K562 (cell line): ENCODE data around the gene ZER1. TPM values are rescaled to one million over a fixed set of nuclear protein-coding genes. Genes with fewer than 3 reads are reported as not detected.

Experiments used
- BRCA1 ChIP-seq, 2 experiments: fragments of 450-650 bp in 1 of 2; sonication (generic) in 1 of 2; formaldehyde crosslinking in 1 of 2; IDR thresholded peaks; 2 replicates each; pipeline versions ENCODE4 v1.5.0 to v1.6.1; 2017 to 2020; ENCODE audit warnings: mild to moderate bottlenecking in 1 of 2, missing genetic modification reagents in 1 of 2
- CHCHD3 ChIP-seq: fragments of 250-450 bp; sonication (Bioruptor Pico); IDR thresholded peaks from 2 replicates; pipeline ENCODE4 v2.1.2; 2022; ENCODE audit warnings: mild to moderate bottlenecking
- CREB5 ChIP-seq: fragments of 250-450 bp; sonication (Bioruptor Pico); IDR thresholded peaks from 2 replicates; pipeline ENCODE4 v1.5.0; 2020; ENCODE audit warnings: mild to moderate bottlenecking
- DDX20 ChIP-seq: fragments of 450-650 bp; IDR thresholded peaks from 2 replicates; pipeline ENCODE4 v1.6.1; 2016; ENCODE audit warnings: missing genetic modification characterization, low read depth, mild to moderate bottlenecking, missing compliant biosample characterization, moderate library complexity
- E2F5 ChIP-seq: sonication (generic); formaldehyde crosslinking; IDR thresholded peaks from 2 replicates; pipeline ENCODE4 v1.8.0; 2022; ENCODE audit warnings: mild to moderate bottlenecking, missing genetic modification reagents
- PBX2 ChIP-seq, 2 experiments: IDR thresholded peaks in 1 of 2; conservative IDR thresholded peaks in 1 of 2; 2 replicates each; pipeline ENCODE4 v1.6.1; 2016; ENCODE audit warnings: low read depth in 2 of 2, mild to moderate bottlenecking in 1 of 2, missing compliant biosample characterization in 1 of 2, missing genetic modification characterization in 1 of 2, moderate library complexity in 1 of 2
- PRDM10 ChIP-seq: fragments of 450-650 bp; IDR thresholded peaks from 2 replicates; pipeline ENCODE4 v1.6.1; 2018; ENCODE audit not compliant: partially characterized antibody
- SAP30 ChIP-seq: fragments of 200-600 bp; sonication (generic); IDR thresholded peaks from 2 replicates; pipeline ENCODE4 v1.6.1; 2012; ENCODE audit warnings: borderline replicate concordance, low read depth, mild to moderate bottlenecking, moderate library complexity, low read length, control low read depth, inconsistent platforms; ENCODE audit not compliant: insufficient read depth, poor library complexity, severe bottlenecking
- SIN3A ChIP-seq, 2 experiments: fragments of 150-350 bp in 1 of 2; IDR thresholded peaks; 2 replicates each; pipeline ENCODE4 v1.6.1; 2011 to 2016; ENCODE audit warnings: borderline replicate concordance in 2 of 2, low read depth in 2 of 2, low read length in 2 of 2, mild to moderate bottlenecking in 2 of 2, moderate library complexity in 2 of 2; ENCODE audit not compliant: control insufficient read depth in 1 of 2
- VEZF1 ChIP-seq: fragments of 200-800 bp; sonication (Bioruptor generic); IDR thresholded peaks from 2 replicates; pipeline ENCODE4 v1.6.1; 2017; ENCODE audit warnings: missing genetic modification characterization, missing compliant biosample characterization
- ZNF217 ChIP-seq: sonication (generic); formaldehyde crosslinking; IDR thresholded peaks from 2 replicates; pipeline ENCODE4 v1.8.0; 2022; ENCODE audit warnings: mild to moderate bottlenecking, missing genetic modification reagents
- ZNF764 ChIP-seq: fragments of 250-450 bp; sonication (Bioruptor Pico); IDR thresholded peaks from 2 replicates; pipeline ENCODE4 v1.4.0; 2020; ENCODE audit warnings: low read depth, mild to moderate bottlenecking, moderate library complexity
- ZSCAN32 ChIP-seq: fragments of 450-650 bp; formaldehyde crosslinking; IDR thresholded peaks from 2 replicates; pipeline ENCODE4 v1.4.0; 2020; ENCODE audit warnings: mild to moderate bottlenecking, moderate library complexity
- polyA plus RNA-seq, 8 experiments: library from polyadenylated mRNA; depleted of rRNA in 4 of 8; stranded (reverse) in 5 of 8; unstranded in 3 of 8; fragments of >200 nt; fragmentation: Nextera tagmentation in 2 of 8; fragmentation: Illumina TruSeq in 1 of 8; extraction: Ambion mirVana in 2 of 8; extraction: Trizol in 1 of 8; gene quantifications; 2 replicates each; pipeline versions ENCODE4 v1.2.1 to v1.2.3, GENCODE V29; 2011 to 2014; ENCODE audit warnings: inconsistent platforms in 1 of 8, missing spikeins in 1 of 8
- total RNA-seq, 7 experiments: library from RNA; depleted of rRNA in 6 of 7; stranded (reverse); fragments of >200 nt in 6 of 7; fragmentation: Illumina TruSeq in 2 of 7; extraction: Trizol in 2 of 7; gene quantifications; 2 replicates each; pipeline versions ENCODE4 v1.2.1 to v1.2.3, GENCODE V29; 2011 to 2021; ENCODE audit warnings: low replicate concordance in 1 of 7

ZER1 gene
- total and polyA plus RNA-seq, 9 of the 15 experiments (the other 6 are each of a cell fraction or from before 2014, with no cell fraction given): 0.07 to 10.7 (median 6.2) TPM

GRCh38 chr9:128819716-128820664, 48.3 kb upstream of the ZER1 start (continued):
- TF ChIP-seq VEZF1 (CRISPR knock-in tag): peak; percentile 31
- peak; percentile 16 for TF ChIP-seq PRDM10
- TF ChIP-seq ZSCAN32 (CRISPR knock-in tag): no peak
- peak in 1 of 2 experiments; percentile 53; a peak in 1 of 4 replicates for TF ChIP-seq SIN3A (IDR thresholded peaks at IDR 0.05; ENCODE audit: borderline replicate concordance in 2 of 2, control insufficient read depth in 1 of 2, low read depth in 2 of 2, low read length in 2 of 2)
- no peak for TF ChIP-seq PBX2 (CRISPR knock-in tag; IDR thresholded peaks at IDR 0.05; ENCODE audit: low read depth)
- TF ChIP-seq PBX2 (tag; conservative IDR thresholded peaks at IDR 0.05; ENCODE audit: low read depth): peak; percentile 40; the same call in 1 of the 2 replicates
- TF ChIP-seq SAP30: peak; percentile 71
- no peak for TF ChIP-seq DDX20
- TF ChIP-seq ZNF764 (CRISPR knock-in tag): no peak
- TF ChIP-seq E2F5 (CRISPR knock-in tag): no peak
- no peak for TF ChIP-seq ZNF217 (CRISPR knock-in tag)
- no peak for TF ChIP-seq CREB5 (CRISPR knock-in tag)
- TF ChIP-seq BRCA1 (IDR thresholded peaks at IDR 0.05): no peak
- TF ChIP-seq BRCA1 (CRISPR knock-in tag; IDR thresholded peaks at IDR 0.05): 0 out of 2 replicates have a peak, but pooled peaks have one; percentile 76
- no peak for TF ChIP-seq CHCHD3 (CRISPR knock-in tag)
